SK-N-MC (cell line): Measurements from ENCODE around the gene HSP90B1.

Experiments used
- EZH2 ChIP-seq: fragments of 200-600 bp; sonication (generic); IDR thresholded peaks from one replicate; pipeline ENCODE4 v1.6.1; 2017; ENCODE audit warnings: antibody characterized with exemption
- FOXP2 ChIP-seq: optimal IDR thresholded peaks from 2 replicates; pipeline ENCODE3; 2011; ENCODE audit warnings: mild to moderate bottlenecking, moderate library complexity; ENCODE audit not compliant: insufficient read depth; ENCODE audit errors: extremely low read length, control extremely low read depth
- POLR2AphosphoS5 ChIP-seq: IDR thresholded peaks from 2 replicates; pipeline ENCODE4 v1.6.1; 2012; ENCODE audit warnings: mild to moderate bottlenecking, low read depth, low read length, borderline replicate concordance

- no peak for TF ChIP-seq POLR2AphosphoS5
- no peak for TF ChIP-seq EZH2
- TF ChIP-seq FOXP2, result no peak
Observed at GRCh38 chr12:103973909-103974308, 43.7 kb downstream of the HSP90B1 start.
